Astrocyte of the spinal cord (primary cell): ENCODE measurements around the gene RNF152.

ENCODE experiments used
- DNase-seq: peaks from one replicate; pipeline ENCODE4 v3.0.0; 2011; ENCODE audit warnings: low read depth, low spot score
- H3K4me3 ChIP-seq: 2 replicates; pipeline ENCODE4 v1.5.1; 2011; ENCODE audit warnings: low read depth, mild to moderate bottlenecking, low read length, moderate library complexity
- CTCF ChIP-seq: IDR thresholded peaks from 2 replicates; pipeline ENCODE4 v1.5.1; 2012; ENCODE audit warnings: low read depth, mild to moderate bottlenecking, low read length, inconsistent platforms
- in situ Hi-C: cut with HindIII; loops from 2 replicates; pipeline ENCODE4 v1.10.0; 2017; ENCODE audit warnings: low sequenced_read_pairs

RNF152 gene

GRCh38 chr18:61910101-61910500 lies 17.3 kb upstream of the RNF152 start:
- no peak for TF ChIP-seq CTCF
- DNase-seq: no peak
- no peak overlapping the region for H3K4me3 ChIP-seq
- in situ Hi-C loops: no loop called here

GRCh38 chr18:61908661-61909060 lies 15.9 kb upstream of the RNF152 start:
- TF ChIP-seq CTCF: no peak
- in situ Hi-C loops: no loop called here
- DNase-seq: no peak
- H3K4me3 ChIP-seq: no peak overlapping the region

GRCh38 chr18:61901323-61901986 lies 8.6 kb upstream of the RNF152 start:
- TF ChIP-seq CTCF: peak; percentile 99
- peak; percentile 54 for DNase-seq

GRCh38 chr18:61900504-61901281 lies 7.9 kb upstream of the RNF152 start:
- no peak for TF ChIP-seq CTCF
- no peak for DNase-seq
- in situ Hi-C loops: no loop called here
- no peak overlapping the region for H3K4me3 ChIP-seq

More at GRCh38 chr18:61901323-61901986, 8.6 kb upstream of the RNF152 start:
- no peak overlapping the region for H3K4me3 ChIP-seq
- in situ Hi-C loops: no loop called here

GRCh38 chr18:61898640-61899101 lies 5.9 kb upstream of the RNF152 start:
- in situ Hi-C loops: no loop called here
- no peak overlapping the region for H3K4me3 ChIP-seq
- TF ChIP-seq CTCF: no peak
- no peak for DNase-seq

- peak; percentile 66 for DNase-seq
Observed at GRCh38 chr18:61896757-61897156, 4.0 kb upstream of the RNF152 start.

More at GRCh38 chr18:61896757-61897156, 4.0 kb upstream of the RNF152 start:
- in situ Hi-C loops: no loop called here
- H3K4me3 ChIP-seq: no peak overlapping the region
- TF ChIP-seq CTCF: no peak
